Memory B cell (primary cell): ENCODE data around the gene RGMA.

Experiments used
- ATAC-seq: fragments of 150-1000 bp; cut with Tn5 transposase; 2 replicates; pipeline ENCODE4 v1.10.0; 2021; ENCODE audit warnings: low read depth, mild to moderate bottlenecking, moderate library complexity
- DNase-seq, 2 donors: peaks; one replicate each; pipeline ENCODE4 v3.0.0; 2022; ENCODE audit warnings: low spot score in 2 of 2
- H3K27ac Mint-ChIP-seq: one replicate; pipeline ENCODE4 v1.8.0; 2022; ENCODE audit warnings: mild to moderate bottlenecking, moderate library complexity, mixed read lengths
- H3K27me3 Mint-ChIP-seq: one replicate; pipeline ENCODE4 v1.8.0; 2022; ENCODE audit warnings: mixed read lengths
- H3K36me3 Mint-ChIP-seq: one replicate; pipeline ENCODE4 v1.8.0; 2022; ENCODE audit warnings: mild to moderate bottlenecking, mixed read lengths
- H3K4me1 Mint-ChIP-seq: one replicate; pipeline ENCODE4 v1.8.0; 2022; ENCODE audit warnings: mixed read lengths
- H3K4me3 Mint-ChIP-seq: one replicate; pipeline ENCODE4 v1.8.0; 2022; ENCODE audit warnings: mild to moderate bottlenecking, moderate library complexity, mixed read lengths
- H3K9me3 Mint-ChIP-seq: one replicate; pipeline ENCODE4 v1.8.0; 2022; ENCODE audit warnings: mixed read lengths

Gene RGMA

GRCh38 chr15:93088981-93089726 lies at the start of gene RGMA:
TSS of gene RGMA (minus strand) at chr15:93089211. CDS start at chr15:93088932, 279 bp downstream.
- ATAC-seq = no peak
- Mint-ChIP-seq H3K27ac (no peak within 1 kb of the TSS), H3K4me1 (peaks cover 10% of the 10 kb centered on the region), H3K4me3 (peak within 1 kb of the TSS; percentile 72), H3K36me3 (no peaks in the 10 kb centered on the region), H3K27me3 (peaks cover 29% of the 10 kb centered on the region), H3K9me3 (no peaks in the 10 kb centered on the region)
- no peak for DNase-seq

DNA sequence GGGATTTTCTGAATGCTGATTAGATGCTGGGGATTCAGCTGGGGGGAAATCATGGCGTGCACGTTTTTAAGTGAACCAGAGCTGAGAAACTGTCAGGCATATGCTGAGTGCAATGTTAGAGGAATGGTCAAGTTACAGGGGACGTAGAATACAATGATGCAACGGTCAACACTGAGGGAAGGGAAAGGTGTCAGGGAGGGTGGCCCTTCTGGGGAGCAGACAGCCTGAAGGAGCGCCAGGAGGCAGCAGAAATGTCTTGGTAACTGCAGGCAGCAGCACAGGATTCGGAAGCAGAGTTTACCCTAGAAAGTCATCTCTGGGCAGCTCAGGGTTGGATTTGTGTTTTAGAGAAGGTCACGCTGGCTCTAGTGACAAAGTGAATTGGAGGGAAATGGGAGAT lies 47.6 kb upstream of the RGMA start:
- no peaks in the 10 kb centered on the region for H3K9me3 Mint-ChIP-seq
- H3K27me3 Mint-ChIP-seq = peaks cover 8% of the 10 kb centered on the region
- ATAC-seq = no peak
- no peak overlapping the region for H3K27ac Mint-ChIP-seq
- no peak for DNase-seq
- no peak overlapping the region for H3K4me3 Mint-ChIP-seq
- no peaks in the 10 kb centered on the region for H3K4me1 Mint-ChIP-seq
- no peaks in the 10 kb centered on the region for H3K36me3 Mint-ChIP-seq

DNA sequence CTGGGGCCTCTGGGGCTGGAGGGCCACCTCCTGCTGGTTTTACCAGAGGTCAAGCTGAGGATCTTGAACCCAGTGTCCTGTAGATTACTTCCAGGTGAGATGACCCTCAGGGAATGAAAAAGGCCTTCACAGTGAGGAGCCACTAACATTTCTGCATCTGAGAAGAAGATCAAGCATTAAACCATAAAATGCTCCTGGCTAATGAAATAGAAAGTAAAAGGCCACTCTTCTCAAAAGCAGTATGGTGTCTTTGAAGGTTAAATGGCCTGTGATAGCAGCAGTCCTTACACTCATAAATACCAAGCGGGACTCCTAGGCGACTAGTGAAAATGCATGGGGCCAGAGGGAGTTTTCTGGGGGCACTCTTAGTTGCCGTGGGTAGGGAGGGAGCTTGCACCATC lies 47.0 kb upstream of the RGMA start:
- DNase-seq = no peak
- H3K9me3 Mint-ChIP-seq = no peaks in the 10 kb centered on the region
- H3K27ac Mint-ChIP-seq = no peak overlapping the region
- H3K4me3 Mint-ChIP-seq = no peak overlapping the region
- peaks cover 8% of the 10 kb centered on the region for H3K27me3 Mint-ChIP-seq
- no peak for ATAC-seq
- no peaks in the 10 kb centered on the region for H3K4me1 Mint-ChIP-seq
- H3K36me3 Mint-ChIP-seq = no peaks in the 10 kb centered on the region

DNA sequence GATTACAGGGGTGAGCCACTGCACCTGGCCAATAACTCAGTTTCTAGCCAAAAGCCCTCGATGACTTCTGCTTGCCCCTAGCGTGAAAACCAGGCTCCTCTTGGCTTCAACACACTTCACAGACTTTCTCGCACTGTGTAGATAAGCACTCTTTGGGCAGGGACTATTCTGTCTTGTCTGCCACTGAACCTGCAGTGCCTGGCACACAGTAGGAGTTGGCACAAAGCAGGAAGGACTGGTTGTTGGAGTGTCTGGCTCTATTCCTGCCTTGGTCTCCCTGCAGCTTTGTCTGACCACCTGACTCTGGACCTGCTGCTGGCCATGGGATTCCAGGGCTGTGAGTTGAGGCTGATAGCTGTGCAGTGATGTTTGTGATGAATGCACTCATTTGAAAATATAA lies 46.4 kb upstream of the RGMA start:
- no peaks in the 10 kb centered on the region for H3K36me3 Mint-ChIP-seq
- H3K9me3 Mint-ChIP-seq = no peaks in the 10 kb centered on the region
- peaks cover 8% of the 10 kb centered on the region for H3K27me3 Mint-ChIP-seq
- ATAC-seq = no peak
- no peak overlapping the region for H3K4me3 Mint-ChIP-seq
- no peak overlapping the region for H3K27ac Mint-ChIP-seq
- DNase-seq = no peak
- no peaks in the 10 kb centered on the region for H3K4me1 Mint-ChIP-seq

- Mint-ChIP-seq H3K9me3 (no peaks in the 10 kb centered on the region), H3K4me1 (no peaks in the 10 kb centered on the region), H3K27me3 (peaks cover 5% of the 10 kb centered on the region), H3K4me3 (no peak overlapping the region), H3K36me3 (no peaks in the 10 kb centered on the region), H3K27ac (no peak overlapping the region)
- ATAC-seq = no peak
- DNase-seq = no peak
Observed at GRCh38 chr15:93131485-93132095, 42.6 kb upstream of the RGMA start.

GRCh38 chr15:93129702-93130488 lies 40.9 kb upstream of the RGMA start:
- no peaks in the 10 kb centered on the region for H3K9me3 Mint-ChIP-seq
- no peak overlapping the region for H3K27ac Mint-ChIP-seq
- H3K27me3 Mint-ChIP-seq = peaks cover 5% of the 10 kb centered on the region
- no peaks in the 10 kb centered on the region for H3K36me3 Mint-ChIP-seq
- H3K4me3 Mint-ChIP-seq = no peak overlapping the region
- no peak for DNase-seq
- no peak for ATAC-seq
- no peaks in the 10 kb centered on the region for H3K4me1 Mint-ChIP-seq

DNA sequence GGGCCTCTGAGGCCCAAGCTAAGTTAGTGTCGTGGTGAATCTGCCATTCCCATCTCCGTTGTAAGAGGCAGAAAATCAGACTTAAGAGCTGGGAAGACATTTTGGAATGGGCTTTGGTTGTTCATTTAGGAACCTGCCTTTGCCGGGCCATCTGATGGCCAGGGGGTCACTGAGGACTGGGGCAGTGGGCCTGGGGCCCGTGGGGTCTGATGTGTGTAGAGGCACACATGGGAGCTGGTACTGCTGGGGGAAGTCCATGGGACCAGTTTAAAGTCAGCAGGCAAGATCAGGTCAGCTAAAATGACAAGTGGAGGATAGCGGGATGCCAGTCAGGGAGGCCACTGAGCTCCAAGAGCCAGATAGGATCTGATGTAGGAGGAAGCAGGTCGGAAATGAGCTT lies 38.3 kb upstream of the RGMA start:
- H3K27ac Mint-ChIP-seq = no peak overlapping the region
- ATAC-seq (no peak), DNase-seq (no peak)
- H3K27me3 Mint-ChIP-seq = peaks cover 7% of the 10 kb centered on the region
- no peaks in the 10 kb centered on the region for H3K4me1 Mint-ChIP-seq
- no peaks in the 10 kb centered on the region for H3K36me3 Mint-ChIP-seq
- H3K9me3 Mint-ChIP-seq = no peaks in the 10 kb centered on the region
- no peak overlapping the region for H3K4me3 Mint-ChIP-seq

DNA sequence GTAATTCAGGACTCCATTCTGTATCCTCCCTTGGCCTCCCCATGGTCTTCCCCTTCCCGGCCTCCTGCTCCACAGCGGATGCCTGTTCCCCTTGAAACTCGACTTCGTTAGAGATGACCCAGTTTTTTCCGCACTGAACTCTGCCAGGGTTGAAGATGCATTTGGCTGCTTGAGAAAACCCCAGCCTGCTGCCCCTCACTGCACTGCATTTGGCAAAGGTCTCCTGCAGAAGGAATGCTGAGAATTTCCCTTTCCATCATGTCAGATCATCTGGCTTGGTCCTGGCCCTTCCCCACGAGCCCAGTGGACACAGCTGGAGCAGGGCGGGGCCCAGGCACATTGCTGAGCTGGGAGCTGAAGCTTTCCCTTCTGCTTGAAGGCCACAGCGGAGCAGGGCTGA lies 37.6 kb upstream of the RGMA start:
- H3K27ac Mint-ChIP-seq = no peak overlapping the region
- H3K4me3 Mint-ChIP-seq = no peak overlapping the region
- DNase-seq (no peak), ATAC-seq (no peak)
- H3K9me3 Mint-ChIP-seq = no peaks in the 10 kb centered on the region
- H3K27me3 Mint-ChIP-seq = peaks cover 7% of the 10 kb centered on the region
- H3K36me3 Mint-ChIP-seq = no peaks in the 10 kb centered on the region
- H3K4me1 Mint-ChIP-seq = no peaks in the 10 kb centered on the region

GRCh38 chr15:93126148-93126547 lies 37.1 kb upstream of the RGMA start:
- Mint-ChIP-seq H3K36me3 (no peaks in the 10 kb centered on the region), H3K27me3 (peaks cover 7% of the 10 kb centered on the region), H3K9me3 (no peaks in the 10 kb centered on the region), H3K27ac (no peak overlapping the region), H3K4me1 (no peaks in the 10 kb centered on the region), H3K4me3 (no peak overlapping the region)
- ATAC-seq (no peak), DNase-seq (no peak)

- ATAC-seq (no peak), DNase-seq (no peak)
- no peaks in the 10 kb centered on the region for H3K36me3 Mint-ChIP-seq
- H3K27me3 Mint-ChIP-seq = peaks cover 7% of the 10 kb centered on the region
- no peak overlapping the region for H3K27ac Mint-ChIP-seq
- H3K4me3 Mint-ChIP-seq = no peak overlapping the region
- no peaks in the 10 kb centered on the region for H3K4me1 Mint-ChIP-seq
- H3K9me3 Mint-ChIP-seq = no peaks in the 10 kb centered on the region
Observed at GRCh38 chr15:93124126-93124525, 35.1 kb upstream of the RGMA start.

DNA sequence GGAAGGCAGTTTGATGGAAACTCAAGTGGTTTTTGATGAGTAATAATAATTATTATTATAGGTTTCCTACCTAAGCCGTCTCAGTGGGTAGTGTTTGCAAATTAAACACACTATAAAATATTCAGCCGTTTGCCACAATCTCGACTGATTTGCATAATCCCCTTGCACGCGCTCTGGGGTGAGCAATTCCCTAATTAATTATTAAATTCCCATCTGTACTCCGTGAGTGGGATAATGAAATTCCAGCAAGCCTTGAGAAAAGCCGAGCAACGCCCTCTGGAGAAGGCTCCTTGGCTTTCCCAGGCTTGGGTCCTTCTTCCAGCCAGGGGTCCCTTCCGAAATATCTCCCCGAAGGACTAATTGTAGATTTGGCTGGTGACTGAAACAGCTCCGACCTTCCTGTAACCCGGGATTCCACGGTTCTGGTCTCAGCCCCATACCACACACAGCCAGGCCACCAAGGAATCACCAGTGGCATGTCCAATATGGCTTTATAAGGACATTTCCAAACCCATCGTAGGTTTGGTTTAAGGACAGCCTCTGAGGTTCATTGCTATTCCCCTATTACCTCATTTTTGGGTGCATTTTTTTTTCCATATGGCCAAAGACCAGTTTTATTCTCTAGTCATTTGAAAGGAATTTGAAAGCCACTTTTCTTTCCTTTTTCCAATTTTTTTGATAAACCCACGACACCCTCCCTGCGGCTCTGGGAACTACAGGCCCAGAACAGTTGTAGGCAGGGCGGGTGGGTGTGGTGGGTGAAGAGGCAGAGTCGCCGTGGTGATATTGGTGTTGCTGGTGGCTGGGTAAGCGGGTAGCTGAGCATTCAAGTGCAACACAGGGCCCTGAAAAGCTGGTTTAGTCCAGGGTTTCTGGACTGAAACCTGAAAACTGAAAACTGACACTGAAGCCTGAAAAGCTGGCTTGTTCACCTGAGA lies 33.2 kb upstream of the RGMA start:
- Mint-ChIP-seq H3K36me3 (no peaks in the 10 kb centered on the region), H3K9me3 (peaks cover under 1% of the 10 kb centered on the region), H3K27ac (no peak overlapping the region), H3K4me1 (no peaks in the 10 kb centered on the region), H3K4me3 (no peak overlapping the region), H3K27me3 (peaks cover 13% of the 10 kb centered on the region)
- ATAC-seq (no peak), DNase-seq (no peak)

DNA sequence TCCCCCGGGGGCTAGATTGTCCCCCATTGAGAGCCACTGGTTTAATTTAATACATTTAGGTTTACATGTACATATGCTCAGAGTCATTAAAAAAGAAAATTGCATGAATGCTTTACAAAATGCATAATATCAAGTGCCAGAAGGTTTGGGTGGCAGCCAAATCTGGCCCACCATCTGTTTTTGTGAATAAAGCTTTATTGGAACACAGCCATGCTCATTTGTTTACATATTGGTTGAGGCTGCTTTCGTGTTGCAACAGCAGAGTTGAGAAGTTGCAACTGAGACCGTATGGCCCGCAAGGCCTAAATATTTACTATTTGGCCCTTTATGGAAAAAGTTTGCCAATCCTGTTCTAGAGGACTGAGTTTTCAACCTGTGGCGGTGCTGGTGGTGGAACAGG lies 32.1 kb upstream of the RGMA start:
- ATAC-seq = no peak
- H3K4me3 Mint-ChIP-seq = no peak overlapping the region
- peaks cover 16% of the 10 kb centered on the region for H3K27me3 Mint-ChIP-seq
- no peak for DNase-seq
- H3K36me3 Mint-ChIP-seq = no peaks in the 10 kb centered on the region
- H3K27ac Mint-ChIP-seq = no peak overlapping the region
- H3K9me3 Mint-ChIP-seq = peaks cover 2% of the 10 kb centered on the region
- no peaks in the 10 kb centered on the region for H3K4me1 Mint-ChIP-seq

DNA sequence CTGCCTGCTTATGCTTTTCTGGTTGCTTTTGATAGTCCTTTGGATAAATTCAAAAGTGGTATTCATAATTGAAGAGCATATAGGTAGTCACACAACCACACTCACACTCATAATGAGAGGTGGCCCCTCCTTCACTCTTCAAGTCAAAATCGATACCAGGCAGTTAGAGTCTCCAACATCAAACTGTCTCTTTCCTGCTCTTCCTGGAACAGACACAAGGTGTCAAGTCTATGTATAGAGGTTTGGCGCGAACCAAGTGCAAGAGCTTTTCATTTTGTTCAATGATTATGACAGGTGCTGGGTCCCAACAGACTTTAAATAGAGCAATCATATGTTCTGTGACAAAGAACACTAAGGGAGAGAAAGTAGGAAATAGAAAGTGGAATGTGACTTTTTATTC lies 29.9 kb upstream of the RGMA start:
- Mint-ChIP-seq H3K36me3 (no peaks in the 10 kb centered on the region), H3K4me3 (no peak overlapping the region), H3K27ac (no peak overlapping the region), H3K9me3 (peaks cover 3% of the 10 kb centered on the region), H3K27me3 (peaks cover 10% of the 10 kb centered on the region), H3K4me1 (no peaks in the 10 kb centered on the region)
- ATAC-seq (no peak), DNase-seq (no peak)

- Mint-ChIP-seq H3K27ac (no peak overlapping the region), H3K9me3 (peaks cover 1% of the 10 kb centered on the region), H3K4me3 (no peak overlapping the region), H3K36me3 (no peaks in the 10 kb centered on the region), H3K4me1 (no peaks in the 10 kb centered on the region), H3K27me3 (peaks cover 20% of the 10 kb centered on the region)
- no peak for ATAC-seq
- DNase-seq = no peak
Observed at GRCh38 chr15:93111451-93111850, 22.4 kb upstream of the RGMA start.
